ENCODE measurements around the gene CCDC177. TPM values are rescaled to one million over a fixed set of nuclear protein-coding genes. Genes with fewer than 3 reads are reported as not detected.
"Not testable (repeated sequence)": the region's sequence is repeated elsewhere in the genome, so short reads cannot be mapped to it uniquely, and the experiment has no call there.

The CCDC177 gene
- total RNA-seq, 2 experiments from 2014 or later, result not detected

GRCh38 chr14:69612014-69612782, 37.5 kb upstream of the CCDC177 start:
- POLR2A ChIA-PET, result interaction anchor here (1.8 to 2.8 kb wide), 5 partner anchors 14 to 155 kb away, joined by 5 to 25 read pairs (median 12); partner anchors contain the start of gene SRSF5
- Mint-ChIP-seq H3K9me3 (no peaks in the 10 kb centered on the region), H3K27me3 (no peaks in the 10 kb centered on the region), H3K4me1 (peaks cover 56% of the 10 kb centered on the region), H3K27ac (peak overlapping the region; percentile 98), H3K4me3 (peak overlapping the region; percentile 100), H3K36me3 (peaks cover 7% of the 10 kb centered on the region)
- ATAC-seq (ENCODE audit: low read depth), result peak; percentile 40
- peak; percentile 39 for DNase-seq

DNA sequence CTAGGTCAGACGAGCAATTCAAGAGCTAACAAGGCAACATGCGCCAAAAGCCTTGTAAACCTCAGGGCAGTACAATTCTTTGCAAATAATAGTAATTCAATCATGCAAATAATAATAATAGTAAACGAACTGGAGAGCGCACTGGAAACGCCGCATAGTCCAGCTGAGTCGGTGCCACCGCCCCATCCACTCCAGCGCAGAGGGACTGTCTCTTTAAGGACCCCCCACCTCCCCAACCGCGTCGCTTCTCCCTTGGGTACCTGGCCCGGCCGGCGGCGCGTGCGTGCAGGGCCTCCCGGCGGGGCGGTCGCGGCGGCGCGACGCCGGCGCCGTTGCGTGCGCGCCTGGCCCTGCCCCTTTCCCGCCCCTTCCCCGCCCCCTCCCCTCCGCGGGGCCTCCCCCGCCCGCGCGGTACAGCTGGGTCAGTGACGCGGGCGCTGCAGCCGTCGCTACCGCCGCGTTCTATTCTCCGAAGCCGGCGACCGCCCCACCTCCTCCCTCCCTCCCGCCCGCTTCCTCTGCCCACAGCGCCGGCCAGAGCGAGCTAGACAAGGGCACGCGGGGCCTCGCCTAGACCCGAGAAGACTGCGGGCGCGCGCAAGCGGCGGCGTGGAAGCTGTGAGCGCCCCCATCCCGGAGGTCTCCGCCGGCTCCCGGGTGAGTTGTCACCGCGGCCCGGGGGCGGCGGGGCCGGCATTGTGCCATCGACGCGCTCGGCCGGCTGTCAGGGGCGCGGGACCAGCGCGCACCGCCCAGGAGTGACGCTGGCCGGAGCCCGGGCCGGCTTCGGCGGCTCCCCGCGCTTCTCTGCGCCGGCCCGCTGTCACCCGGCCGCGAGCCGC, 36.7 kb upstream of the CCDC177 start, which contains the start of gene SUSD6:
SUSD6 (plus strand) TSS at position 425 of the 842 bp plus-strand sequence. CDS start 46,997 bp downstream, outside the sequence.
- peaks cover 54% of the 10 kb centered on the region for H3K4me1 Mint-ChIP-seq
- ATAC-seq (ENCODE audit: low read depth), result peak; percentile 73

GRCh38 chr14:69610874-69611171, 36.2 kb upstream of the CCDC177 start:
- POLR2A ChIA-PET, result interaction anchor here (0.6 to 2.8 kb wide), 8 partner anchors 13 to 156 kb away, joined by 3 to 25 read pairs (median 6); partner anchors contain the start of gene SRSF5
- Mint-ChIP-seq H3K27me3 (no peaks in the 10 kb centered on the region), H3K4me1 (peaks cover 48% of the 10 kb centered on the region), H3K36me3 (peaks cover 3% of the 10 kb centered on the region), H3K27ac (peak overlapping the region; percentile 84), H3K4me3 (peak overlapping the region; percentile 86), H3K9me3 (no peaks in the 10 kb centered on the region)
- DNase-seq (no peak), ATAC-seq (ENCODE audit: low read depth) (no peak)

More for the DNA sequence above, 36.7 kb upstream of the CCDC177 start, which contains the start of gene SUSD6:
- Mint-ChIP-seq H3K27ac (peak within 1 kb of the TSS; percentile 98), H3K9me3 (no peaks in the 10 kb centered on the region), H3K4me3 (peak within 1 kb of the TSS; percentile 100), H3K27me3 (no peaks in the 10 kb centered on the region), H3K36me3 (peaks cover 3% of the 10 kb centered on the region)
- DNase-seq, result peak; percentile 88
- POLR2A ChIA-PET, result interaction anchor here (0.6 to 2.8 kb wide), 9 partner anchors 12 to 156 kb away, joined by 3 to 25 read pairs (median 5); partner anchors contain the start of gene SRSF5

DNA sequence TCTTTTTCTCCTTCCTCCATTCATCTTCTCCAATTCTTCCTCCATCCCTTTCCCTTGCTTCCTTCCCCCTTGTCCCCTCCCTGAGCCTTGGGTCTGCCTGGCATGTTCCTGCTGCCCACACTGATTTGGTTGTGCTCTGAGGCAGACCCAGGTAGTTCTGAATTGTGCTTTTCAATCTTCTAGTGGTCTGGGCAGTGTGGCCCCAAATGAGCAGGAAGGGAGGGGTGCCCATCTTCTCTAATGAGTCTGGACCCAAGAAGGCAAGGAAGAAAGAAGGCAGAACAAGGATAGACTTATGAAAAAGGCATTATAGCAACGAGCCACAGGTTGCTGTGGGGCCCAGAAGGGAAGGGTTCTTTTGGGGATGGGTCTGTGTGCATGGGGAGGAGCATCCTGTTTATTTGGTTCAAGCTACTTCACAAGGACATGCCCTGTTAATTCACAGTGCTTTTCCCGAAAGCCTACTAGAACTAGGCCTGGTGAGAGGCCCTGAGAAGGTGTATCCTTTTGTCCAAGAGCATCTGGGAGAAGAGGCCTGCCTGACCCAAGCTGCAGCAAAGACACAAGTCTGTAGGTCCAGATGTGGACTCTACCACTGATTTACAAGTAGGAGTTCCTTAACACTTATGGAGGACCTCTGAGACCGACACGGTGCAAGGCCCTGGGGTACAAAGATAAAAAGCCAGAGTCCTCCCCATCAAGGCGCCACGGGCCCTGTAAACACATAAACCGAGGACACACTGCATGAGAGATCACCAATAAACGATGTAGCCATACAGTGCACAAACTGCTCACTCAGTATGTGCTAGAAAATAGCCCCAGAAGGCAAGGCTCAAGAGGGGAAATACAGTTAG, 35.6 kb upstream of the CCDC177 start:
- DNase-seq, result no peak
- Mint-ChIP-seq H3K27ac (peak overlapping the region; percentile 84), H3K4me1 (peaks cover 42% of the 10 kb centered on the region), H3K36me3 (peaks cover 2% of the 10 kb centered on the region), H3K27me3 (no peaks in the 10 kb centered on the region), H3K4me3 (peak overlapping the region; percentile 86), H3K9me3 (no peaks in the 10 kb centered on the region)
- ATAC-seq (ENCODE audit: low read depth), result no peak
- POLR2A ChIA-PET, result interaction anchor here (0.7 to 2.8 kb wide), 6 partner anchors 13 to 157 kb away, joined by 3 to 25 read pairs (median 9); partner anchors contain the start of gene SRSF5

- ATAC-seq (ENCODE audit: low read depth) (no peak), DNase-seq (no peak)
- POLR2A ChIA-PET, result no interaction called here
Measured at GRCh38 chr14:69606258-69607184, 31.9 kb upstream of the CCDC177 start.

DNA sequence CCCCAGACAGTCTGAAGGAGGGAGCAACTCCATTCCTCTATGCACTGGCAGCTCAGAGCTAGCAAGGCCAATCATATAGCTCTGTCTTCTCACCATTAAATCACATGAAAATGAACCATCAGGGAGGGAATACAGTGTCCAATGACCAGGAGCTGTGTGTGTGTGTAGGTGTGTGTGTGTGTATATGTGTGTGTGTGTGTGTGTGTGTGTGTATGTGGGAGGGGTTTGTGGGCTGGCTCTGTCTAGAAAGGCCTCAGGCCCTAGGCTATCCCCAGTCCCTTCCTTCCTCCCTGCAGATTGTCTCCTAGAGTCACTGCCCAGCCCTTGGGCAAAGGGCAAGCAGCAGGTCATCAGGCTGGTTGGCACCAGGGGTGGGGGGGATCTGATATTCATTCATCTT, 31.1 kb upstream of the CCDC177 start:
- Mint-ChIP-seq H3K9me3 (no peaks in the 10 kb centered on the region), H3K4me1 (peaks cover 16% of the 10 kb centered on the region), H3K27ac (no peak overlapping the region), H3K4me3 (no peak overlapping the region), H3K36me3 (no peaks in the 10 kb centered on the region), H3K27me3 (no peaks in the 10 kb centered on the region)
- POLR2A ChIA-PET, result interaction anchor here (0.6 kb wide), 1 partner anchor 100 kb away, joined by 3 read pairs; no protein-coding TSS in a partner anchor
- ATAC-seq (ENCODE audit: low read depth) (no peak), DNase-seq (no peak)

More at GRCh38 chr14:69606258-69607184, 31.9 kb upstream of the CCDC177 start:
- Mint-ChIP-seq H3K4me3 (no peak overlapping the region), H3K4me1 (peaks cover 18% of the 10 kb centered on the region), H3K27me3 (no peaks in the 10 kb centered on the region), H3K9me3 (no peaks in the 10 kb centered on the region), H3K36me3 (no peaks in the 10 kb centered on the region), H3K27ac (no peak overlapping the region)

GRCh38 chr14:69600304-69600891, 25.7 kb upstream of the CCDC177 start:
- H3K27ac Mint-ChIP-seq, result no peak overlapping the region
- peaks cover 1% of the 10 kb centered on the region for H3K4me1 Mint-ChIP-seq
- DNase-seq, result no peak
- H3K27me3 Mint-ChIP-seq, result no peaks in the 10 kb centered on the region
- no peaks in the 10 kb centered on the region for H3K9me3 Mint-ChIP-seq
- ATAC-seq (ENCODE audit: low read depth), result no peak
- POLR2A ChIA-PET, result no interaction called here
- no peaks in the 10 kb centered on the region for H3K36me3 Mint-ChIP-seq
- H3K4me3 Mint-ChIP-seq, result no peak overlapping the region

GRCh38 chr14:69599431-69599830, 24.8 kb upstream of the CCDC177 start:
- not testable (repeated sequence) for H3K27me3 Mint-ChIP-seq; H3K4me3 Mint-ChIP-seq; H3K27ac Mint-ChIP-seq; ATAC-seq (ENCODE audit: low read depth); H3K36me3 Mint-ChIP-seq; DNase-seq; H3K4me1 Mint-ChIP-seq; H3K9me3 Mint-ChIP-seq
- POLR2A ChIA-PET, result interaction anchor here (1.5 kb wide), 1 partner anchor 9 kb away, joined by 3 read pairs; no protein-coding TSS in a partner anchor

- DNase-seq (no peak), ATAC-seq (ENCODE audit: low read depth) (no peak)
- H3K4me1 Mint-ChIP-seq, result no peaks in the 10 kb centered on the region
- H3K4me3 Mint-ChIP-seq, result no peak overlapping the region
- H3K27ac Mint-ChIP-seq, result no peak overlapping the region
- POLR2A ChIA-PET, result no interaction called here
- no peaks in the 10 kb centered on the region for H3K36me3 Mint-ChIP-seq
- H3K27me3 Mint-ChIP-seq, result peaks cover 5% of the 10 kb centered on the region
- H3K9me3 Mint-ChIP-seq, result no peaks in the 10 kb centered on the region
Measured at GRCh38 chr14:69595336-69595735, 20.7 kb upstream of the CCDC177 start.

DNA sequence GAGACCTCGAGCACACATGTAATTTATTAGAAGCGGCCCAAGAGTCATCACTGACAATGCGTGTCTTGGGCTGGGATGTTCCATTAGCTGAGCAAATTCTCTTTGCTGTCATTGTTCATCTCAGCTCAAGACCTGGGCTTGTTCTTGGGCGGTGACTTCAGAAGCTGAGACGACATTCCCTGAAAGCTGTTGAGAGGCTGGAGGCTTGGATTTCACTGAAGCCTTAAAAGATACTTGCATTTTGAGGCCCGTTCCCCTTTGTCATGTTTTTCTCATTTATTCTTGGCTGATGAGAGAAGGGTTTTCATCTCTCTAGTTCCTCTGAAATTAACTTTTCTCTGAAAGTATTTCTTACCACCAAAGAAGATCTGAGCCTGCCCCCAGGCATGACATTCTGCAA, 20.2 kb upstream of the CCDC177 start:
- Mint-ChIP-seq H3K36me3 (no peaks in the 10 kb centered on the region), H3K27me3 (peaks cover 5% of the 10 kb centered on the region), H3K4me3 (no peak overlapping the region), H3K9me3 (no peaks in the 10 kb centered on the region), H3K4me1 (no peaks in the 10 kb centered on the region), H3K27ac (no peak overlapping the region)
- DNase-seq, result no peak
- POLR2A ChIA-PET, result no interaction called here
- no peak for ATAC-seq (ENCODE audit: low read depth)

GRCh38 chr14:69593018-69593677, 18.5 kb upstream of the CCDC177 start:
- H3K27me3 Mint-ChIP-seq, result peaks cover 10% of the 10 kb centered on the region
- H3K27ac Mint-ChIP-seq, result no peak overlapping the region
- H3K4me1 Mint-ChIP-seq, result no peaks in the 10 kb centered on the region
- no peak overlapping the region for H3K4me3 Mint-ChIP-seq
- ATAC-seq (ENCODE audit: low read depth) (no peak), DNase-seq (no peak)
- no peaks in the 10 kb centered on the region for H3K36me3 Mint-ChIP-seq
- POLR2A ChIA-PET, result no interaction called here
- H3K9me3 Mint-ChIP-seq, result no peaks in the 10 kb centered on the region
